Stimulated activated effector memory CD8-positive, alpha-beta T cell treated with anti-CD3 and anti-CD28 coated beads, Interleukin-12 subunit alpha, Interleukin-12 subunit beta, amount 100 ng/mL, for 72 hours (primary cell): Measurements from ENCODE around the gene LIPG.
"Not testable (repeated sequence)": the region's sequence is repeated elsewhere in the genome, so short reads cannot be mapped to it uniquely, and the experiment has no call there.

Experiments
- ATAC-seq: fragments of 150-1000 bp; cut with Tn5 transposase; 2 replicates; pipeline ENCODE4 v1.10.0; 2021
- DNase-seq, 2 donors: peaks; one replicate each; pipeline ENCODE4 v3.0.0; 2021 to 2022; ENCODE audit warnings: low spot score in 2 of 2
- H3K27ac Mint-ChIP-seq: one replicate; pipeline ENCODE4 v1.8.0; 2022; ENCODE audit warnings: mild to moderate bottlenecking, mixed read lengths
- H3K36me3 Mint-ChIP-seq: one replicate; pipeline ENCODE4 v1.8.0; 2022; ENCODE audit warnings: mild to moderate bottlenecking, mixed read lengths
- H3K4me1 Mint-ChIP-seq: one replicate; pipeline ENCODE4 v1.8.0; 2022; ENCODE audit warnings: mixed read lengths
- H3K4me3 Mint-ChIP-seq: one replicate; pipeline ENCODE4 v1.8.0; 2022; ENCODE audit warnings: mild to moderate bottlenecking, mixed read lengths
- H3K9me3 Mint-ChIP-seq: one replicate; pipeline ENCODE4 v1.8.0; 2022; ENCODE audit warnings: mixed read lengths

LIPG gene

GRCh38 chr18:49580279-49580678 lies 18.4 kb downstream of the LIPG start:
- Mint-ChIP-seq H3K36me3 (no peaks in the 10 kb centered on the region), H3K9me3 (no peaks in the 10 kb centered on the region), H3K27ac (no peak overlapping the region), H3K4me3 (no peak overlapping the region), H3K4me1 (no peaks in the 10 kb centered on the region)
- no peak for DNase-seq
- ATAC-seq = no peak

- no peak for DNase-seq
- H3K9me3 Mint-ChIP-seq = no peaks in the 10 kb centered on the region
- no peak overlapping the region for H3K27ac Mint-ChIP-seq
- no peak for ATAC-seq
- H3K4me3 Mint-ChIP-seq = no peak overlapping the region
- H3K36me3 Mint-ChIP-seq = no peaks in the 10 kb centered on the region
- no peaks in the 10 kb centered on the region for H3K4me1 Mint-ChIP-seq
Observed at GRCh38 chr18:49581371-49581770, 19.5 kb downstream of the LIPG start.

- no peaks in the 10 kb centered on the region for H3K36me3 Mint-ChIP-seq
- DNase-seq = no peak
- no peaks in the 10 kb centered on the region for H3K4me1 Mint-ChIP-seq
Observed at GRCh38 chr18:49582579-49582978, 20.7 kb downstream of the LIPG start.

GRCh38 chr18:49584394-49584793 lies 22.5 kb downstream of the LIPG start:
- no peaks in the 10 kb centered on the region for H3K4me1 Mint-ChIP-seq
- DNase-seq (no peak), ATAC-seq (no peak)
- no peaks in the 10 kb centered on the region for H3K36me3 Mint-ChIP-seq
- no peak overlapping the region for H3K27ac Mint-ChIP-seq
- no peaks in the 10 kb centered on the region for H3K9me3 Mint-ChIP-seq
- H3K4me3 Mint-ChIP-seq = no peak overlapping the region

More at GRCh38 chr18:49582579-49582978, 20.7 kb downstream of the LIPG start:
- H3K4me3 Mint-ChIP-seq = no peak overlapping the region
- no peaks in the 10 kb centered on the region for H3K9me3 Mint-ChIP-seq
- H3K27ac Mint-ChIP-seq = no peak overlapping the region
- no peak for ATAC-seq

GRCh38 chr18:49584951-49585350 lies 23.1 kb downstream of the LIPG start:
- H3K4me3 Mint-ChIP-seq, H3K27ac Mint-ChIP-seq, DNase-seq, H3K36me3 Mint-ChIP-seq, H3K9me3 Mint-ChIP-seq, ATAC-seq, H3K4me1 Mint-ChIP-seq: not testable (repeated sequence)

GRCh38 chr18:49585781-49586663 lies 24.2 kb downstream of the LIPG start:
- Mint-ChIP-seq H3K36me3 (no peaks in the 10 kb centered on the region), H3K4me3 (no peak overlapping the region), H3K4me1 (no peaks in the 10 kb centered on the region), H3K9me3 (no peaks in the 10 kb centered on the region), H3K27ac (no peak overlapping the region)
- no peak for DNase-seq
- no peak for ATAC-seq

- no peak overlapping the region for H3K27ac Mint-ChIP-seq
- H3K4me1 Mint-ChIP-seq = no peaks in the 10 kb centered on the region
- H3K36me3 Mint-ChIP-seq = no peaks in the 10 kb centered on the region
- ATAC-seq (no peak), DNase-seq (no peak)
- H3K9me3 Mint-ChIP-seq = no peaks in the 10 kb centered on the region
- H3K4me3 Mint-ChIP-seq = no peak overlapping the region
Observed at GRCh38 chr18:49588171-49588570, 26.3 kb downstream of the LIPG start.

- H3K4me3 Mint-ChIP-seq = no peak overlapping the region
- DNase-seq (no peak), ATAC-seq (no peak)
- no peaks in the 10 kb centered on the region for H3K9me3 Mint-ChIP-seq
- H3K4me1 Mint-ChIP-seq = no peaks in the 10 kb centered on the region
- H3K36me3 Mint-ChIP-seq = no peaks in the 10 kb centered on the region
- no peak overlapping the region for H3K27ac Mint-ChIP-seq
Observed at GRCh38 chr18:49588971-49589370, 27.1 kb downstream of the LIPG start.

GRCh38 chr18:49590608-49591007 lies 28.8 kb downstream of the LIPG start:
- Mint-ChIP-seq H3K36me3 (no peaks in the 10 kb centered on the region), H3K4me1 (no peaks in the 10 kb centered on the region), H3K27ac (no peak overlapping the region), H3K9me3 (no peaks in the 10 kb centered on the region), H3K4me3 (no peak overlapping the region)
- no peak for DNase-seq
- ATAC-seq = no peak

GRCh38 chr18:49591271-49591670 lies 29.4 kb downstream of the LIPG start:
- Mint-ChIP-seq H3K27ac (no peak overlapping the region), H3K36me3 (no peaks in the 10 kb centered on the region), H3K4me1 (no peaks in the 10 kb centered on the region), H3K4me3 (no peak overlapping the region), H3K9me3 (no peaks in the 10 kb centered on the region)
- DNase-seq (no peak), ATAC-seq (no peak)

- Mint-ChIP-seq H3K9me3 (no peaks in the 10 kb centered on the region), H3K4me1 (no peaks in the 10 kb centered on the region), H3K36me3 (no peaks in the 10 kb centered on the region), H3K27ac (no peak overlapping the region), H3K4me3 (no peak overlapping the region)
- DNase-seq (no peak), ATAC-seq (no peak)
Observed at GRCh38 chr18:49591775-49592174, 29.9 kb downstream of the LIPG start.

GRCh38 chr18:49596687-49597086 lies 34.8 kb downstream of the LIPG start:
- ATAC-seq (no peak), DNase-seq (no peak)
- H3K4me1 Mint-ChIP-seq = peaks cover 8% of the 10 kb centered on the region
- H3K4me3 Mint-ChIP-seq = no peak overlapping the region
- no peaks in the 10 kb centered on the region for H3K9me3 Mint-ChIP-seq
- no peak overlapping the region for H3K27ac Mint-ChIP-seq
- no peaks in the 10 kb centered on the region for H3K36me3 Mint-ChIP-seq

- DNase-seq (no peak), ATAC-seq (no peak)
- Mint-ChIP-seq H3K9me3 (no peaks in the 10 kb centered on the region), H3K4me3 (no peak overlapping the region), H3K27ac (no peak overlapping the region), H3K36me3 (no peaks in the 10 kb centered on the region), H3K4me1 (peaks cover 8% of the 10 kb centered on the region)
Observed at GRCh38 chr18:49597157-49597931, 35.5 kb downstream of the LIPG start.

- Mint-ChIP-seq H3K27ac (no peak overlapping the region), H3K4me1 (peaks cover 8% of the 10 kb centered on the region)
Observed at GRCh38 chr18:49601211-49601610, 39.4 kb downstream of the LIPG start.

GRCh38 chr18:49608366-49609255 lies 46.8 kb downstream of the LIPG start:
- Mint-ChIP-seq H3K4me3 (no peak overlapping the region), H3K27ac (no peak overlapping the region), H3K36me3 (no peaks in the 10 kb centered on the region)

More at GRCh38 chr18:49601211-49601610, 39.4 kb downstream of the LIPG start:
- Mint-ChIP-seq H3K9me3 (peaks cover 6% of the 10 kb centered on the region), H3K4me3 (no peak overlapping the region), H3K36me3 (no peaks in the 10 kb centered on the region)
- DNase-seq (no peak), ATAC-seq (no peak)

More at GRCh38 chr18:49608366-49609255, 46.8 kb downstream of the LIPG start:
- no peak for DNase-seq
- no peak for ATAC-seq
- H3K9me3 Mint-ChIP-seq = peaks cover 6% of the 10 kb centered on the region
- peaks cover 5% of the 10 kb centered on the region for H3K4me1 Mint-ChIP-seq
